GM13977 (cell line): ENCODE data around the gene HPS5.

Source experiments
- DNase-seq: peaks from one replicate; pipeline ENCODE4 v3.0.0; 2012; ENCODE audit warnings: low spot score
- CTCF ChIP-seq: IDR thresholded peaks from 2 replicates; pipeline ENCODE4 v1.5.1; 2012; ENCODE audit warnings: mild to moderate bottlenecking, control low read depth; ENCODE audit not compliant: insufficient read depth; ENCODE audit errors: extremely low read depth, missing control alignments
- in situ Hi-C: fragments of 300-500 bp; cut with MboI; formaldehyde crosslinking; loops from one replicate; pipeline ENCODE4 v1.12.0; 2022; ENCODE audit warnings: low sequenced_read_pairs, low pct_unique_long_range_greater_than_20kb, mixed read lengths, inconsistent platforms; ENCODE audit not compliant: unreplicated experiment

HPS5 gene

GRCh38 chr11:18307461-18308139 is 14.3 kb downstream of the HPS5 start:
- in situ Hi-C loops = no loop called here
- TF ChIP-seq CTCF = no peak
- no peak for DNase-seq

- in situ Hi-C loops = no loop called here
- no peak for DNase-seq
- TF ChIP-seq CTCF = no peak
Observed at GRCh38 chr11:18304745-18305144, 17.2 kb downstream of the HPS5 start.

GRCh38 chr11:18299721-18300120 is 22.2 kb downstream of the HPS5 start:
- TF ChIP-seq CTCF = no peak
- in situ Hi-C loops = no loop called here
- DNase-seq = no peak

- in situ Hi-C loops = no loop called here
- TF ChIP-seq CTCF = no peak
- no peak for DNase-seq
Observed at GRCh38 chr11:18295316-18295715, 26.6 kb downstream of the HPS5 start.

- in situ Hi-C loops = no loop called here
- no peak for DNase-seq
- no peak for TF ChIP-seq CTCF
Observed at GRCh38 chr11:18294862-18295261, 27.1 kb downstream of the HPS5 start.

GRCh38 chr11:18288911-18289310 is 33.0 kb downstream of the HPS5 start:
- DNase-seq = no peak
- in situ Hi-C loops = no loop called here
- no peak for TF ChIP-seq CTCF

- no peak for TF ChIP-seq CTCF
- in situ Hi-C loops = no loop called here
- DNase-seq = no peak
Observed at GRCh38 chr11:18285841-18286240, 36.1 kb downstream of the HPS5 start.
